Keratinocyte (primary cell): ENCODE measurements around the gene ALOX5AP. TPM values are rescaled to one million over a fixed set of nuclear protein-coding genes. Genes with fewer than 3 reads are reported as not detected.

Experiments used
- DNase-seq: peaks from one replicate; pipeline ENCODE4 v3.0.0-alpha.2; 2011; ENCODE audit warnings: low read depth, missing footprints, low spot score
- FAIRE-seq: peaks from 2 replicates; lab custom pipeline; 2011; peaks lifted over from hg19 to GRCh38; lab: Jason Lieb, UNC
- H2AFZ ChIP-seq: 2 replicates; pipeline ENCODE4 v1.6.0; 2012; ENCODE audit warnings: low read length, control low read depth, inconsistent platforms; ENCODE audit not compliant: control insufficient read depth
- H3K27ac ChIP-seq: 2 replicates; pipeline ENCODE4 v1.5.1; 2011; ENCODE audit warnings: low read length; ENCODE audit not compliant: control insufficient read depth, insufficient read depth
- H3K27me3 ChIP-seq: 3 replicates; pipeline ENCODE4 v1.6.0; 2011; ENCODE audit warnings: low read length; ENCODE audit not compliant: control insufficient read depth, insufficient read depth; ENCODE audit errors: extremely low read depth
- H3K36me3 ChIP-seq, 2 experiments: 2 replicates in 1 of 2; 3 replicates in 1 of 2; pipeline ENCODE4 v1.5.1; 2011; ENCODE audit warnings: low read length in 2 of 2, mild to moderate bottlenecking in 1 of 2; ENCODE audit not compliant: control insufficient read depth in 2 of 2, insufficient read depth in 2 of 2; ENCODE audit errors: extremely low read depth in 1 of 2
- H3K4me1 ChIP-seq: 3 replicates; pipeline ENCODE4 v1.5.1; 2011; ENCODE audit warnings: low read length; ENCODE audit not compliant: control insufficient read depth, insufficient read depth; ENCODE audit errors: extremely low read depth
- H3K4me2 ChIP-seq: 3 replicates; pipeline ENCODE4 v1.6.0; 2011; ENCODE audit warnings: low read depth, low read length; ENCODE audit not compliant: control insufficient read depth, insufficient read depth; ENCODE audit errors: extremely low read depth
- H3K4me3 ChIP-seq, 3 experiments: fragments of 200-600 bp in 1 of 3; sonication (generic) in 1 of 3; 2 replicates in 2 of 3; 3 replicates in 1 of 3; pipeline ENCODE4 v1.5.1; 2011 to 2016; ENCODE audit warnings: low read length in 3 of 3, mild to moderate bottlenecking in 3 of 3, control low read depth in 2 of 3, inconsistent platforms in 1 of 3, low read depth in 1 of 3, mixed read lengths in 1 of 3, mixed run types in 1 of 3, moderate library complexity in 1 of 3; ENCODE audit not compliant: control insufficient read depth in 2 of 3, insufficient read depth in 2 of 3; ENCODE audit errors: extremely low read depth in 1 of 3
- H3K79me2 ChIP-seq: 2 replicates; pipeline ENCODE4 v1.6.0; 2012; ENCODE audit warnings: low read length; ENCODE audit not compliant: control insufficient read depth, insufficient read depth
- H3K9ac ChIP-seq: 3 replicates; pipeline ENCODE4 v1.6.0; 2011; ENCODE audit warnings: low read length; ENCODE audit not compliant: control insufficient read depth, insufficient read depth; ENCODE audit errors: extremely low read depth
- H3K9me1 ChIP-seq: 3 replicates; pipeline ENCODE4 v1.6.0; 2011; ENCODE audit warnings: low read length; ENCODE audit not compliant: control insufficient read depth, insufficient read depth; ENCODE audit errors: extremely low read depth
- H3K9me3 ChIP-seq: 2 replicates; pipeline ENCODE4 v1.5.1; 2012; ENCODE audit warnings: low read depth, low read length; ENCODE audit not compliant: control insufficient read depth
- H4K20me1 ChIP-seq: 3 replicates; pipeline ENCODE4 v1.6.0; 2011; ENCODE audit warnings: low read length; ENCODE audit not compliant: control insufficient read depth, insufficient read depth; ENCODE audit errors: extremely low read depth
- EZH2 ChIP-seq: IDR thresholded peaks from one replicate; pipeline ENCODE4 v1.6.1; 2012; ENCODE audit warnings: inconsistent platforms, mild to moderate bottlenecking, low read length, moderate library complexity
- dilution Hi-C: fragments of 300-500 bp; cut with MboI; formaldehyde crosslinking; loops from one replicate; pipeline ENCODE4 v1.7.0; 2020; ENCODE audit warnings: low sequenced_read_pairs; ENCODE audit not compliant: extremely low pct_ligation_motif_present
- polyA plus RNA-seq, 5 experiments: library from polyadenylated mRNA; depleted of rRNA in 3 of 5; stranded (reverse) in 3 of 5; stranded (forward) in 1 of 5; unstranded in 1 of 5; fragments of >200 nt; gene quantifications; 1 replicate in 1 of 5; 2 replicates in 3 of 5; 3 replicates in 1 of 5; pipeline versions ENCODE4 v1.2.1 to v1.2.3, GENCODE V29; 2011 to 2012; ENCODE audit warnings: missing spikeins in 2 of 5, low read depth in 1 of 5, low replicate concordance in 1 of 5
- TF ChIP-seq, protein P1 (sequence below), 3 experiments: IDR thresholded peaks in 1 of 3; conservative IDR thresholded peaks in 1 of 3; optimal IDR thresholded peaks in 1 of 3; 2 replicates in 2 of 3; 3 replicates in 1 of 3; pipeline versions ENCODE3 to v1.5.1; 2011; ENCODE audit warnings: low read length in 3 of 3, mild to moderate bottlenecking in 3 of 3, moderate library complexity in 2 of 3, control low read depth in 1 of 3, inconsistent platforms in 1 of 3; ENCODE audit not compliant: insufficient read depth in 2 of 3; ENCODE audit errors: extremely low read depth in 1 of 3

Gene ALOX5AP
- polyA plus RNA-seq, 1 donor (not counting 4 experiments of a cell fraction or from before 2014, with no cell fraction given): 0.31 TPM

DNA sequence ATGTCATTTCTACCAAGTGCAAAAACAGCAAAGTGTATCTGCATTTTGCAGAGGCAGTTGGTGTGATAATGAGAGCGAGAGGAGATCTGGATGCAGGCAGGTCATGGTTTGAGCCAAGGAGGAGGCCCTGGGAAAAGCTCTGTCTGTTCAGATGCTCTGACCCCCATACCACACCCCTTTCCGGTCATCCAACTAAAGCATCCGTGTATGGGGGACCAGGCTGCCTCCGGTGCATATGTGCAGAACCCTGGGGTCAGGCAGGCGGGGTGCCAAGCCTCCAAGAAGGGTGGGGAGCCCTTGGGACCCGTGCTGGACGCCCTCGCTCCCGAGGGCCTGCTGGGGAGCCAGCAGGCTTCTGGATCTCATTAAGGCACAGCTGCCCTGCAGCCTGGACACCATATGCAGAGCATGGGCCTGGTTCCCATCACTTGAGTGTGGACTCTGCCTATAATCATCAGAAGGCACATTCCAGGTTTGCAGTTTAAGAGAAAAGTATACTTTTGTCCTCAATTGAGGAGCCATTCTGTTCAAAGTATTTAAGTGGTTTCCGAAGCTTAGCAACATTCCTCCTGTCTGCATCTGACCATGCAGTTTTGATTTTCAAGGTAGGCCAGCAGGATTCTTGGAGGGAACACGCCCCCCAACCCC is 56.1 kb downstream of the ALOX5AP start:
- no peaks in the 10 kb centered on the region for H3K27me3 ChIP-seq
- no peaks in the 10 kb centered on the region for H3K9me3 ChIP-seq
- peaks cover 4% of the 10 kb centered on the region for H3K9me1 ChIP-seq
- FAIRE-seq (no peak), DNase-seq (no peak)
- no peaks in the 10 kb centered on the region for H3K36me3 ChIP-seq
- dilution Hi-C loops: loop anchor here (10.0 kb wide), 1 partner anchor 73 kb away; no protein-coding TSS in a partner anchor
- H3K4me2 ChIP-seq: no peak overlapping the region
- no peak overlapping the region for H3K4me3 ChIP-seq
- peaks cover 26% of the 10 kb centered on the region for H3K4me1 ChIP-seq
- no peaks in the 10 kb centered on the region for H3K79me2 ChIP-seq
- H3K27ac ChIP-seq: no peak overlapping the region
- no peak overlapping the region for H3K9ac ChIP-seq
- H4K20me1 ChIP-seq: no peaks in the 10 kb centered on the region
- no peak overlapping the region for H2AFZ ChIP-seq
- no peak for TF ChIP-seq EZH2
- TF ChIP-seq, protein P1, sequence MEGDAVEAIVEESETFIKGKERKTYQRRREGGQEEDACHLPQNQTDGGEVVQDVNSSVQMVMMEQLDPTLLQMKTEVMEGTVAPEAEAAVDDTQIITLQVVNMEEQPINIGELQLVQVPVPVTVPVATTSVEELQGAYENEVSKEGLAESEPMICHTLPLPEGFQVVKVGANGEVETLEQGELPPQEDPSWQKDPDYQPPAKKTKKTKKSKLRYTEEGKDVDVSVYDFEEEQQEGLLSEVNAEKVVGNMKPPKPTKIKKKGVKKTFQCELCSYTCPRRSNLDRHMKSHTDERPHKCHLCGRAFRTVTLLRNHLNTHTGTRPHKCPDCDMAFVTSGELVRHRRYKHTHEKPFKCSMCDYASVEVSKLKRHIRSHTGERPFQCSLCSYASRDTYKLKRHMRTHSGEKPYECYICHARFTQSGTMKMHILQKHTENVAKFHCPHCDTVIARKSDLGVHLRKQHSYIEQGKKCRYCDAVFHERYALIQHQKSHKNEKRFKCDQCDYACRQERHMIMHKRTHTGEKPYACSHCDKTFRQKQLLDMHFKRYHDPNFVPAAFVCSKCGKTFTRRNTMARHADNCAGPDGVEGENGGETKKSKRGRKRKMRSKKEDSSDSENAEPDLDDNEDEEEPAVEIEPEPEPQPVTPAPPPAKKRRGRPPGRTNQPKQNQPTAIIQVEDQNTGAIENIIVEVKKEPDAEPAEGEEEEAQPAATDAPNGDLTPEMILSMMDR (optimal IDR thresholded peaks at IDR 0.05 in 1 of 3, IDR thresholded peaks at IDR 0.05 in 1 of 3, conservative IDR thresholded peaks at IDR 0.05 in 1 of 3; ENCODE audit: extremely low read depth in 1 of 3, insufficient read depth in 2 of 3, low read length in 3 of 3): no peak

DNA sequence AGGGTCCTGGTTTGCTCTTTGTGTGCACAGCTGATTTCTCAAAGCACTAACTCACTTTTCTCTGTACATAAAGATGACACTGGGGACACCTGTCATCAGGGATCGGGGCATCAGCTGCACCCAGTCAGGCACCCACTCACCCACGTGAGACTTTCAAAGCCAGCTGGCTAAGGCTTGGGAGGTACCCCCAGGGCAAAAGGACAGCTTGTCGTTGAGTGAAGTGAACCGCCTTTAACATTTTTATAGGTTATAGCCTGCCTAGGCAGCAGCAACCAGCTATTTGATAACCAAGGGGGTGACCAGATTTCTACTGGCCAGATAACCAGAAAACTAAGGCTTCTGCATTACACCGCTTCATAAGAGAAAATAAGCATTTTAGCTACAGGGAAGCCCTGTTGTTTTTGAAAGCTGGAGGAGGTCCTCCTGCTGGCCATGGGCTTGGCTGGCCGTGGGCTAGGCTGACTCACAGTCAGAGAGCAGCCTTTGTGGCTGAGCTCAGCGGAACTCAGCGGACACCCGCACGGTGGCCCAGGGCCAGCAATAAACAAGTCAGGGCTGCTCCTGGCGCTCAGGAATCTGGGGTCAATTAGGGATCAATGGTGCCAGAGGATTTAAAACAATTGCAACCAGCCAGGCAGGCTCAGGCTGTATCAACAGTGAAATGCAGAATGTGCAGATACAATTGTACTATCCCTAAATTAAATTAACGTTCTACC is 57.1 kb downstream of the ALOX5AP start:
- Histone ChIP-seq H3K4me3 (peak overlapping the region in 2 of 3 experiments; percentile 30 to 41), H3K27ac (no peak overlapping the region), H3K4me1 (peaks cover 36% of the 10 kb centered on the region), H3K4me2 (peak overlapping the region; percentile 59), H4K20me1 (no peaks in the 10 kb centered on the region), H3K27me3 (no peaks in the 10 kb centered on the region), H3K9ac (peak overlapping the region; percentile 6), H3K9me1 (peaks cover 4% of the 10 kb centered on the region), H2AFZ (no peak overlapping the region), H3K79me2 (no peaks in the 10 kb centered on the region), H3K9me3 (no peaks in the 10 kb centered on the region), H3K36me3 (no peaks in the 10 kb centered on the region)
- peak; percentile 97 for FAIRE-seq
- TF ChIP-seq EZH2: no peak
- TF ChIP-seq, protein P1 (optimal IDR thresholded peaks at IDR 0.05 in 1 of 3, IDR thresholded peaks at IDR 0.05 in 1 of 3, conservative IDR thresholded peaks at IDR 0.05 in 1 of 3; ENCODE audit: extremely low read depth in 1 of 3, insufficient read depth in 2 of 3, low read length in 3 of 3): peak in 2 of 3 experiments; percentile 11 to 36
- dilution Hi-C loops: loop anchor here (10.0 kb wide), 1 partner anchor 72 kb away; no protein-coding TSS in a partner anchor
- DNase-seq: peak; percentile 56
